Dedifferentiated amniotic fluid mesenchymal stem cell (primary cell): ENCODE data around the gene SPATS2.

Source experiments
- DNase-seq: peaks from one replicate; pipeline ENCODE4 v3.0.0-alpha.2; 2016; ENCODE audit errors: extremely low spot score

Gene SPATS2

GRCh38 chr12:49540229-49541139 is 173.2 kb downstream of the SPATS2 start:
- no peak for DNase-seq

DNA sequence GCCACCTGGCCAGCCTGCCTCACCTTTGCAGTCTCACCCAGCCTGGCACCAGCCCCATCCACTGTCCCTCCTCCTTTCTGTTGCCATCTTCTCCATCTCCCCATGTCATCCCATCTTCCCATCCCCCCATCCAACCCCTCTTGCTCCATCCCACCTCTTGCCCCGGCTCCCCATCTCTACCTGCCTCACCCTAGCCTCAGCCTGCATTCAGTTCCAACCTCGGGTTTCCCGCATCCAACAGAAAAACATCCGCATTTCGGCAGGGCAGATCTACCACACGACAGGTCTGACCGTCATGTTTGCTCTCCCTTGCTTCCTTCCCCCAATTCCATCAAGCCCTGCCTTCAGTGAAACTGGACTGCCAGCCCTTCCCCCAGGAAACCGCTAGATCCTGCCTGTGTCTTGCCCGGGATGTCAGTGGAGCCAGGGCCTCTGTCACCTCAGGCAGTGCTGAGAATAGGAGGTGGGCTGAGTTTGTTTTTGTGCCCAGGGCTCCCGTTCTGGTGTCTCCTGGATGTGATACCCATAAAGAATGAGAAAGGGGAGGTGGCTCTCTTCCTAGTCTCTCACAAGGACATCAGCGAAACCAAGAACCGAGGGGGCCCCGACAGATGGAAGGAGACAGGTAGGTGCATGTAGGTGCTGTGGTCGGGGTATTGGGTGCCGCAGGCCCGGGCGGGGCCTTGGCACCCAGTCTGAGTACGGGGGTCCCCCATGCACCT is 174.0 kb downstream of the SPATS2 start:
- DNase-seq, result no peak

GRCh38 chr12:49541911-49542505 is 174.7 kb downstream of the SPATS2 start:
- no peak for DNase-seq

DNA sequence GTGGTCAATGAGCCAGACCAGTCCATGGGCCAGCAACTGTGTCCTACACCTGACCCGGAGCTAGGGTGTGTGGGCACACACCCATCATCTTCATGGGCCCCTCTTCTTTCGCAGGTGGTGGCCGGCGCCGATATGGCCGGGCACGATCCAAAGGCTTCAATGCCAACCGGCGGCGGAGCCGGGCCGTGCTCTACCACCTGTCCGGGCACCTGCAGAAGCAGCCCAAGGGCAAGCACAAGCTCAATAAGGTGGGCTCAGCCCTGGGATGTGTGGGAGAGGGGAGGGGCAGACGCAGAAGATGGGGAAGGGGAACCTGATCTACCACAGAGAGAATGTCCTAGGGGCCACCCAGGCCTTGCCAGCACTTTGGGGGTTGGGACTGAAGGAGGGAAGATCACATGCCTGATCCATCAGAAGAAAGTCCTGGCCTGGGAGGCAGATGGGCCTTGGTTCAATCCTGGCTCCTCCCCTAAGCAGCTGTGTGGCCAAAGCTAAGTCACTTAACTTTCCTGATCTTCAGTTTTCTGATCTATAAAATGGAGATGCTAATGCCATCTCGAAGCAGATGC is 175.4 kb downstream of the SPATS2 start:
- DNase-seq, result no peak

DNA sequence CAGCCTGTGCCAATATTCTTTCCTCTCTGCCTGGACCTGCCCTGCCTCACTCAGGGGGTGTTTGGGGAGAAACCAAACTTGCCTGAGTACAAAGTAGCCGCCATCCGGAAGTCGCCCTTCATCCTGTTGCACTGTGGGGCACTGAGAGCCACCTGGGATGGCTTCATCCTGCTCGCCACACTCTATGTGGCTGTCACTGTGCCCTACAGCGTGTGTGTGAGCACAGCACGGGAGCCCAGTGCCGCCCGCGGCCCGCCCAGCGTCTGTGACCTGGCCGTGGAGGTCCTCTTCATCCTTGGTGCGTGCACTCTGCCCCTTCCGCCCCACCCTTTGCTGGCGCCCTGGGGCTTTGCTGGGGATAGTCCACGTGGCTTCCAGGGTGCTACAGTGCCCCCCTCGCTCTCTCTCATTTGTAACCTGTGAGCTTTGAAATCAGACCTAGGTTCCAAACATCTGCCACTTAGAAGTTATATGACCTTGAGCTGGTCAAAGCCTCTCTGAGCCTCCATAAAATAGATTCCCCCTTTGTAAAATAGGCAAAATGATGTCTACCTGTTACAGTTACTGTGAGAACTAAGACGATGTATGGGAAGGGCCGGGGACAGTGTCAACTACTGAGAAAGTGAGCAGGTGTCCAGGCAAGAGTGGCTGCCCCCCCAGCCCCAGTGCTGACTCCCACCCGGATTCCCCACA is 176.1 kb downstream of the SPATS2 start:
- no peak for DNase-seq

DNA sequence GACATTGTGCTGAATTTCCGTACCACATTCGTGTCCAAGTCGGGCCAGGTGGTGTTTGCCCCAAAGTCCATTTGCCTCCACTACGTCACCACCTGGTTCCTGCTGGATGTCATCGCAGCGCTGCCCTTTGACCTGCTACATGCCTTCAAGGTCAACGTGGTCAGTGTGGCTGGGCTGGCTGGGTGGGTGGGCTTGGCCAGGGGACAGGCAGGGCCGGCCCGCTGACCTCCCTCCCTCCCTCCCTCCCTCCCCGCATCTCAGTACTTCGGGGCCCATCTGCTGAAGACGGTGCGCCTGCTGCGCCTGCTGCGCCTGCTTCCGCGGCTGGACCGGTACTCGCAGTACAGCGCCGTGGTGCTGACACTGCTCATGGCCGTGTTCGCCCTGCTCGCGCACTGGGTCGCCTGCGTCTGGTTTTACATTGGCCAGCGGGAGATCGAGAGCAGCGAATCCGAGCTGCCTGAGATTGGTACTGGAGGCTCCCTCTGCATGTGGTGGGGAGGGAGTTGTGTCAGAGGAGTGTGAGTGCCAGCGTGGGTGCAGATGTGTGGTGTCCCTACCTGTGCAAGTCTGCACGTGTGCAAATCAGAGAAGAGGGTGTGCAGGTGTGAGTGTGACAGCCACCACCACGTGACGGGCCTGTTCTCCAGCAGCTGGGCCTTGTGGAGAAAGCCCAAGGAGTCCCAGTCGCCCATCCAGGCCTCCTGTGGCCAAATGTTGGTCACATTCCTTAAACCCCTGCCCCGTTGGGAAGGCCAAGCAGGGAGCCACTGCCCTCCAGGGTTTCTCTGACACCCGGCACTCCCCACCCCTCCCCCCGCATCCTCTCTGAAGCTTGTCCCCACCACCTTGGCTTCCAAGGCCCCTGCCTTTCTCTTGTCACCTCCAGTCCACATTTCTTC is 176.9 kb downstream of the SPATS2 start:
- DNase-seq, result no peak

DNA sequence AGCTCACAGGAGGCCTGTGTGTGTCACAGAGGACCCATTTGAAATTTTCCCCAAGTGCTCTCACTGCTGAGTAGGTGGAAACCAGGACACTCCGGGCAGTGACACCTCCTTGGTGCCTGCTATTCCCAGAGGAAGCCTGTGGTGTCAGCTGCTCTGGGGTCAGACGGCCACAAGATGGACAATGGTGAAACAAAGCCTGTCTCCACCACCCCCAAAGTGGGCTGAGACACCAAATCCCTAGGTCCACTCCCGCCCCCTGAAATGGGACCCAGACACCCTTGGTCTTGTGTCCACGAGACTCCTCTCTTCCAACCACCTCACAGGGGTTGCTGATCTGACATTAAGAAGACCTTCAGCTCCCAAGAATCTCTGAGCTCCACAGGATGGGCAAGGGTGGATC is 178.6 kb downstream of the SPATS2 start:
- no peak for DNase-seq

- DNase-seq, result no peak
Measured at GRCh38 chr12:49546481-49546880, 179.2 kb downstream of the SPATS2 start.

DNA sequence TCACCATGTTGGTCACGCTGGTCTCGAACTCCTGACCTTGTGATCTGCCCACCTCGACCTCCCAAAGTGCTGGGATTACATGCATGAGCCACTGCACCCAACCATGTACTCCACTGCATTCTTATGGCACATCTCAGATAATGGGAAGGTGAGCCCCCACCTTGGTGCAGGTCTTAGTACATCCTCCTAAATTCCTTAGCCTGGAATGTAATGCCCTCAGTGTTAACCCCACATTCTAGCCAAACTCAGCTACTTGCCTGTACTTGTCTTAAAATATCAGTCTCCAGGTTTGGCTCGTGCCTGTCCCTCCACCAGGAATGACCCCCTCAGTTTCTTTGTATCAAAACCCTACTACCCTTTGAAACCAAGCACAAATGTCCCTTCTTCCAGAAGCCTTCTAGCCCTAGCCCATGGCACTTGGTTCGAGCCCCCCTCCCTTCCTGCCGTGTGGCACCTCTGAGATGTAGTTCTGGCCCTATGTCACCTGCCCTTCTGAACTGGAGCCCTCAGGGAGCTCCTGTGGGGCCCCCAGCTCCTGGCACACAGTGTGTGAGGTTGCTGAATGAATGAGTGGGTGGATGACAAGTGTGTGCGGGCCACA is 179.9 kb downstream of the SPATS2 start:
- no peak for DNase-seq

GRCh38 chr12:49548481-49548821 is 181.2 kb downstream of the SPATS2 start:
- no peak for DNase-seq

DNA sequence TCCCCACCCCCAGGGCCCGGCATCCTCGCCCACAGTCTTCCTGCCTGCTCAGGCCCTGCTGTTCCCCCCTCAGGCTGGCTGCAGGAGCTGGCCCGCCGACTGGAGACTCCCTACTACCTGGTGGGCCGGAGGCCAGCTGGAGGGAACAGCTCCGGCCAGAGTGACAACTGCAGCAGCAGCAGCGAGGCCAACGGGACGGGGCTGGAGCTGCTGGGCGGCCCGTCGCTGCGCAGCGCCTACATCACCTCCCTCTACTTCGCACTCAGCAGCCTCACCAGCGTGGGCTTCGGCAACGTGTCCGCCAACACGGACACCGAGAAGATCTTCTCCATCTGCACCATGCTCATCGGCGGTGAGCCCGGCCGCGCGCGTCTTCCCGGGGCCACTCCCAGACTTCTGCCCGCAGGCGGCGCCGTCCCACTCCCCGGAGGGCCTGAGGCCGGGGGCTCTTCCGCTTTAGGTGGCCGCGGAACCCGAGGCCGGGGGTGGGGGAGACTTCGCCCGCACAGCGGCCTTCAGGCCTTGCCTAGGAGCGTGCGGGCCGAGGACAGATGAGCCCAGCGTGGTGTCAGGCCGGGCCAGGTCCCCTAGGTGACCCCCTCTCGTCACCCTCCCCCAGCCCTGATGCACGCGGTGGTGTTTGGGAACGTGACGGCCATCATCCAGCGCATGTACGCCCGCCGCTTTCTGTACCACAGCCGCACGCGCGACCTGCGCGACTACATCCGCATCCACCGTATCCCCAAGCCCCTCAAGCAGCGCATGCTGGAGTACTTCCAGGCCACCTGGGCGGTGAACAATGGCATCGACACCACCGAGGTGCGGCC is 181.8 kb downstream of the SPATS2 start:
- DNase-seq, result no peak

DNA sequence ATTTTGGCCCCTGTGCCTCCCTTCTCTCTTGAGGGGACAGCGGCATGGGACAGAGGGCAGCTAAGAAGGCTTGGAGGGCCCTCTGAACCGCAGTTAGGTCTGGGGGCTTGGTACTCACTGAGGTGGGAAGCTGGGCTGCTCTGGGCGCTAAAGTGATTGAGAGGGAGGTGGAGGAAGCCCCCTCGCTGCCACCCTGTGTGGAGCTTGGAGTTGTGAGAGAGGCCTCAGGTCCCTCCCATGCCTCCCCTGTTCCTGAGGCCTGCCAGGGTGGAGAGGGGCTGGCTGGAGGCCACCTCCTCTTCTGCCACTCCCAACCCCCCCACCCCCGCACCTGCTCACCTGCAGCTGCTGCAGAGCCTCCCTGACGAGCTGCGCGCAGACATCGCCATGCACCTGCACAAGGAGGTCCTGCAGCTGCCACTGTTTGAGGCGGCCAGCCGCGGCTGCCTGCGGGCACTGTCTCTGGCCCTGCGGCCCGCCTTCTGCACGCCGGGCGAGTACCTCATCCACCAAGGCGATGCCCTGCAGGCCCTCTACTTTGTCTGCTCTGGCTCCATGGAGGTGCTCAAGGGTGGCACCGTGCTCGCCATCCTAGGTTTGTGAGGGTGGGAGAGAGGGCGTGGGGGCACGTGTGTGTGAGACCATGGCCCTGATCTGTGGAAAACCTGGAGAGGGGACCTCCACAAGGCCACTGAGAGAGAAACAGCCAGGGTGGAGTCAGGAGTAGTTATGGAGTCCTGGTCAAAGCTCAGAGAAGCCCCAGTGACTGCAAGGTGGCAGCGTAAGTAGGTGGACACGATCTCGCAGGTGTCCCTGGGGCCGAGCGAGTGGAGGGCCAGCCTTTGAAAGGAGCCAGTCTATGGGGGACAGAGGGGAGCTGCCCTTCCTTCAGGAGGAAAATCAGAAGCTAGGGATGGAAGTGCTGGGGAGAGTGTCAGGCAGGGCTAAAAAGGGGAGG is 182.8 kb downstream of the SPATS2 start:
- DNase-seq, result no peak

DNA sequence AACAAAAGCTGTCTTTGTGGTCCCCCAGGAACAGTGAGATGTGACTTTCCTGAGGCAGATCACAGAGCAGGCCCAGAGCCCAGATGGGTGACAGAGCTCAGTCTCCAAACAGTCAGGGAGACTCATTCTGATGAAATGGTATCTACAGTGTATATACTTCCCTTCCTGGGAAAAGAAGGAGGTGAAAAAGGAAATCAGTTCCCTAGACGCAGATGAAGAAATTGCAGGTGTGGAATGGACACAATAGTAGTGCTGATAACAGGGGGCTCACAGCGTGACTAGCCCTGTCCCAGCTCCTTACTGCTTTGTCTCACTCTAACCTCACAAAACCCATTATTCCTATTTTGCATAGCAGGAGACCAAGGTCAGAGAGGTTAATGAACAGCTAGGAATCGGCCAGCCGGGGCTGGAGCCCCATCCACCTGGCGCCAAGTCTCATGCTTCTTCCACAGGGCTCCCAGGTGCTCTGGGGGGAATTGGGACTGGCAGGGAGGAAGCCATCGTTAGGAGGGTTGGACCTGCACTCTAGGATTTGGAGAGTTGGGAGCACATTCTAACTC is 183.5 kb downstream of the SPATS2 start:
- no peak for DNase-seq

- DNase-seq, result no peak
Measured at GRCh38 chr12:49552014-49552413, 184.8 kb downstream of the SPATS2 start.

DNA sequence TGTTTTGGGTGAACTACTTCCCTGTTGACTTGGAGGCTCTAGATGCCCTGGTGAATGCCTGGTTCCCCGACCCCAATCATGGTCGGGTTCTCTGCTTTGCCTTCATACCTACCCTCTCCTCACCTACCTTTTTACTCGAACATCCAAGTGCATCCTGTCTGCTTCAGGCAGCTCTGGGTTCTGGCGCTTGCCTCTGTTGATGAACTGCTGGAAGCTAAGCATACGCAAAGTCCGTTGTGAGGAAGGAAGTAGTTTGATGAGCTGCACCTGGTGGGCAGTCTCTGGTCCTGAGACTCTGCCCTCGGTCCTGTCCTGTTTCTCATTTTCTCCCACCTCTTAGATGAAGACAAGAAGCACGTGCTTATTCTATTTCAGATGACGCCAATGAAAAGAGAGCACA is 185.2 kb downstream of the SPATS2 start:
- DNase-seq, result no peak

GRCh38 chr12:49552899-49553298 is 185.6 kb downstream of the SPATS2 start:
- DNase-seq, result no peak

GRCh38 chr12:49553512-49554088 is 186.3 kb downstream of the SPATS2 start:
- no peak for DNase-seq

DNA sequence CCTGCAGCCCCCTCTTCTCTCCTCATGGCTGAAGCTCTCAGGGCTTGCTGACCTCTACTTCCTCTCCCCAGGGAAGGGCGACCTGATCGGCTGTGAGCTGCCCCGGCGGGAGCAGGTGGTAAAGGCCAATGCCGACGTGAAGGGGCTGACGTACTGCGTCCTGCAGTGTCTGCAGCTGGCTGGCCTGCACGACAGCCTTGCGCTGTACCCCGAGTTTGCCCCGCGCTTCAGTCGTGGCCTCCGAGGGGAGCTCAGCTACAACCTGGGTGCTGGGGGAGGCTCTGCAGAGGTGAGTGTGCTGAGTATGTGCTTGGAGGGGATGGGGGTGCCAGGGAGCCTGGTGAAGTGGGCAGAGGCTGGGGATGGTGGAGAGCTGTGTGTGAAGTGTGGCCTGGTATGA is 187.0 kb downstream of the SPATS2 start:
- no peak for DNase-seq
